Measurements from ENCODE around the gene RPN1.
"Not testable (repeated sequence)": the region's sequence is repeated elsewhere in the genome, so short reads cannot be mapped to it uniquely, and the experiment has no call there.

Gene RPN1

DNA sequence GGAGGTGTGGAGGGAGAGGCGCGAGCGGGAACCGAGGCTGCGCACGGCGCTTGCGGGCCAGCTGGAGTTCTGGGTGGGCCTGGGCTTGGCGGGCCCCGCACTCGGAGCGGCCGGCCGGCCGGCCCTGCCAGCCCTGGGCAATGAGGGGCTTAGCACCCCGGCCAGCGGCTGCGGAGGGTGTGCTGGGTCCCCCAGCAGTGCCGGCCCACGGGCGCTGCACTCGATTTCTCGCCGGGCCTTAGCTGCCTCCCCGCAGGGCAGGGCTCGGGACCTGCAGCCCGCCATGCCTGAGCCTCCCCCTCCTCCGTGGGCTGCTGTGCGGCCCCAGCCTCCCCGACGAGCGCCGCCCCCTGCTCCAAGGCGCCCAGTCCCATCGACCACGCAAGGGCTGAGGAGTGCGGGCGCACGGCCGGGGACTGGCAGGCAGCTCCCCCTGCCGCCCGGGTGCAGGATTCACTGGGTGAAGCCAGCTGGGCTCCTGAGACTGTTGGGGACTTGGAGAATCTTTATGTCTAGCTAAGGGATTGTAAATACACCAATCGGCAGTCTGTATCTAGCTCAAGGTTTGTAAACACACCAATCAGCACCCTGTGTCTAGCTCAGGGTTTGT lies 2.9 kb upstream of the RPN1 start:
- DNase-seq (ENCODE audit: low read depth in 3 of 3, low spot score in 1 of 3): not testable (repeated sequence)

DNA sequence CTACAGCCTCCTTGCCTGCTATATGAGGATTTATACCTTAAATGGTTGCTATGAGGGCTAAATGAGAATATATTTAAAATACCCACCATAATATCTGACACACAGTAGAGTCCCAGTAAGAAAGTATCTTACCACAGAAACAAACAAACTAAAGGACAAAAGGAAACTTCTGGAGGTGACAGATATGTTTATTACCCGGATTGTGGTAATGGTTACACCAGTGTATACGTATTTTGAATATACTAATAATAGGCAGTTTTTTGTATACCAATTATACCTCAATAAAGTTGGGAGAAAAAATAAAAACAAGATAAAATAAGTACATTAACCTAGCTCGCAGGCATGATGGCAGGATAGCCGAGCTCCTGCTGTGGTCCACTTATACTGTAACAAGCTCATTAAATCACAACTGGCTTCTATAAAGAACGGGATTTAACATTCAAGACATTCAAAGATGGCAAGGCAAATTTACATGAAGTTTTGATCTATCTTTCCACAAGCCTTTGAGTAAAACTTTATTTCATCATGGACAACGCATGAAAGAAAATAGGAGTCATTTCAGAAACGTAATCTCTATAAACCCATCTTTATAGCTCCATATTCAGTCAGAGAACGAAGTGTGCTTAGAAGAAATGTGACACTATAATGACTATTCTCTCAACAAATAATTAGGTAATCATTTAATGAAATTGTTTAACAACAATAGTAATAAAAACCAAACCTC lies 1.5 kb downstream of the RPN1 start:
- DNase-seq (ENCODE audit: low read depth in 3 of 3, low spot score in 1 of 3): no peak

DNA sequence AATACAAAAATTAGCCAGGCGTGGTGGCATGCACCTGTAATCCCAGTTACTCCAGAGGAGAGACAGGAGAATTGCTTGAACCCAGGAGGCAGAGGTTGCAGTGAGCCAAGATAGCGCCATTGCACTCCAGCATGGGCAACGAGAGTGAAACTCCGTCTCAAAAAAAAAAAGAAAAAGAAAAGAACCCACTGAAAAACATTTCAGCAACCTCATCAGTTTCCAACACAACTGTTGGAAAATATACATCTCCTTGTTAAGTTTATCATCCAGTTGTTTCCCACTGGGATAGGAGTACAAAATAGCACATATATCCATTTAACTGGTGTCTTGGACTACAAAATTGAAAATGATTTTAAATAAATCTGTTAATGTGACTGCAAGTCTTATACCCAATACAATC lies 2.2 kb downstream of the RPN1 start:
- no peak for DNase-seq (ENCODE audit: low read depth in 3 of 3, low spot score in 1 of 3)

DNA sequence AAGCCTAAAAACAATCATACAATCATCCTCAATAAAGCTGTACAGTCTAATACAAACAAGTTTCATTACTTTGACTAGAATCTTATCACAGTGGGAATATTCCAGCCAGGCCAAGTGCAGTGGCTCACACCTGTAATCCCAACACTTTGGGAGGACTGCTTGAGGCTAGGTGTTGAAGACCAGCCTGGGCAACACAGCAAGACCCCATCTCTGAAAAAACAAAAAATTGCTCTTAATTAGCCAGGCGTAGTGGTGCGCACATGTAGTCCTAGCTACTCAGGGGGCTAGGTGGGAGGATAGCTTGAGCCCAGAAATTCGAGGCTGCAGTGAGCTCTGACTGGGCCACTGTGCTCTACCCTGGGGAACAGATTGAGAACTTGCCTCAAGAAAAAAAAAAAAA lies 3.3 kb downstream of the RPN1 start:
- no peak for DNase-seq (ENCODE audit: low read depth in 3 of 3, low spot score in 1 of 3)

DNA sequence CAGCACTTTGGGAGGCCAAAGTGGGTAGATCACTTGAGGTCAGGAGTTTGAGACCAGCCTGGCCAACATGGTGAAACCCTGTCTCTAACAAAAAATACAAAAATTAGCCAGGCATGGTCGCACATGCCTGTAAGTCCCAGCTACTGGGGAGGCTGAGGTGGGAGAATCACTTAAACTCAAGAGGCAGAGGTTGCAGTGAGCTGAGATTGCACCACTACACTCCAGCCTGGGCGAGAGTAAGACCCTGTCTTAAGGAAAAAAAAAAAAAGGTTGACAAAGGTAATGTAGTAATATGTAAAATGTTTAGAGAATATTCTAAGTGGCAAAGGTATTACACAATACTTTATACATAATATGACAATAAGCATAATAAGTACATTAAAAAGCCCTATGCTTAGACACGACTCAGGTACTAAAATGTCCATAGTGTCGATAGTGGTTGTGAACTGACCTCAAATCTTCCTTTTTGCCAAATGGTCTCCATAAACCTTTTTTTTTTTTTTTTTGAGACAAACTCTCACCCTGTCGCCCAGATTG lies 16.5 kb downstream of the RPN1 start:
- no peak for DNase-seq (ENCODE audit: low read depth in 3 of 3, low spot score in 1 of 3)

DNA sequence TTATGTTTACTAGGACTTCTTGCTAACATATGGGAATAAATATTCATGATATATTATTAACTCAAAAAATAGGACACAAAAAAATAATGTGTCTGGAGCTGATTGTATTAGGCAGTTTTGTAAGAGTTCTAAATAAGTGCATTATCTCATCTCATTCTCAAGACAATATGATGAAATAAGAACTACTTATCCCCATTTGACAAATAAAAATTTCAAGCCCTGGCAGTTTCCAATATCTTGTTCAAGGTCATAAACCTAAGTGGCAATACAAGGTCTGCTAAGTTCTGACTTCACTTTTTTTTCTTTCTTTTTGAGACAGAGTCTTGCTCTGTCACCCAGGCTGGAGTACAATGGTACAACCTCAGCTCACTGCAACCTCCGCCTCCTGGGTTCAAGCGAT lies 18.3 kb downstream of the RPN1 start:
- DNase-seq (ENCODE audit: low read depth in 3 of 3, low spot score in 1 of 3): no peak

DNA sequence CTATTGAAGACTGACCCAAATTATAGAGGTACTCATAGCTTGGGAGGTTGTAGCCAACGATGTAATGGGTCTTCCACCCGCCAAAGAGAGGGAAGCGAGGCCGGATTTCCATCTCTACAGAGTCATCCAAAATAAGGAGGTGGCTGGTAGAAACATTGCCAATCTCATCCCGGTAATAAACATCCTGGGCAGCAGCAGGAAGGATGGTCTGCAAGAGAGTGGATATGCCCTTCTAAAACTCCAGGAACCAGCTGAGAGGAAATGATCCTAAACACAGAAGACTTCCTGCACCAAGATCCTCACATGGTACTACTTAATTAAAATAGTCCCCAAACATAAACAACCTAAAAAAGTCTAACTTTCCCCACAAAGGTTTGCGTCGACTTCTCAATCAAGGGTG lies 20.7 kb downstream of the RPN1 start:
- no peak for DNase-seq (ENCODE audit: low read depth in 3 of 3, low spot score in 1 of 3)

DNA sequence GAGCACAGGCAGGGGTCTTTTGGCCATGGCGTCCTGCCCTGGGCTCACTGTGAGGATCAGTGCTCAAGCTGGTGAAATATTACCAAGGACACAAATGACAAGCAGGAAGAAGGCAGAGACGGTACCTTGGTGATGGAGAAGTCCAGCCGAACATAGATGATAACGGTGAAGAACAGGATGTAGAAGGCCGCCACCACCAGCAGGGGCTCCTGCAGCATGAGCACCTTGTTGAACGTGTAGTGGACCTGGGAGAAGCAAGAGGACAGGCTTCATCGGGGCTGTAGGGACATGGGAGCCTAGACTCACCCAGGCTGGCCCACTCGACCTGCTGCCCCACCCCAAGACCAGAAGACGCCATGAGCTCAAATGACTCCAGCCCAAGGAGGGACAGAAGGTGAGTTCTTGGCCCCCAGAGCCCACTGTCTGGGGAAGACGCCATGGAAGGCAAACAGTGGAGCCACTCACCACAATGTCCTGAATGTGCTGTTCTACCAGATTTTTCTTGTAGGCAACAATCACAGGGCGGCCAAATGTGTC lies 25.1 kb downstream of the RPN1 start:
- no peak for DNase-seq (ENCODE audit: low read depth in 3 of 3, low spot score in 1 of 3)

DNA sequence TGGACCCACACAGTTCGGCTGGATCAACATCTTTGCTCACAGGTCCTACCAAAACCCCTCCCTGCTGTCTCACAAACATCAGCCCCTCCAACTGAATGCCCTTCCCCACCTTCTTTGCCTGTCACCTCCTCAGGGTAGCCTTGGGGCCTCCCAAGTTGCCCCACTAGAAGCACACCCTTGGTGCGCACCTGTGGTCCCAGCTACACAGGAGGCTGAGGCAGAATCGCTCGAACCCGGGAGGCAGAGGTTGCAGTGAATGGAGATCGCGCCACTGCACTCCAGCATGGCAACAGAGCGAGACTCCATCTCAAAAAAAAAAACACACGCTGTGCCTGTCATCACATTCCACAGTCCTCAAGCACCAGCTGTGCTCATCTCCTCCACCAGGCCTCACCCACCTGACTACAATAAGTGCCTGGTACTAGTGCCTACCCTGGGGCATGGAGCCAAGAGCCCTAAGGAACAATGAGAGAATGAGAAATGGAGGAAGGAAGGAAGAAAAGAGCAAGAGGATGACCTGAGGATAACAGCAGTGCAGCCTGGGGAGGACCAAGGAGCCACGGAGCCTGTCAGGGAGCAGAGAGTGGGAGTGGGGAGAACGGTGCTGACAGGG lies 26.0 kb downstream of the RPN1 start:
- DNase-seq (ENCODE audit: low read depth in 3 of 3, low spot score in 1 of 3): no peak

DNA sequence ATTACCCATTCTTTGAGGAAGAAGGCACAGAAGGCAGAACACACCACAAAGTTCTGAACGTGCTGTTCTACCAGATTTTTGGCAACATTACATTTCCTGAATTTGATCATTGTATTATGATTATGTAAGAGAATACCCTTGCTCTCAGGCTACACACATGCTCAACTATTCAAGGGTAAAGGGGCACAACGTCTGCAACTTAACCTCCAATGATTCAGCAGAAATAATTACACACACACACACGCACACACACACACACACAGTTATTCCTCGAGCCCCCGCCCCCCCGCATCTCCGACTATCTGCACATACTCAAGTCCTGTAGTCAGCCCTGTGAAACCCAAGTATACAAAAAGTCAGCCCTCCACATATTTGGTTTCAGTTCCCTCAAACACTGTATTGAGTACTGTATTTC lies 26.8 kb downstream of the RPN1 start:
- no peak for DNase-seq (ENCODE audit: low read depth in 3 of 3, low spot score in 1 of 3)

DNA sequence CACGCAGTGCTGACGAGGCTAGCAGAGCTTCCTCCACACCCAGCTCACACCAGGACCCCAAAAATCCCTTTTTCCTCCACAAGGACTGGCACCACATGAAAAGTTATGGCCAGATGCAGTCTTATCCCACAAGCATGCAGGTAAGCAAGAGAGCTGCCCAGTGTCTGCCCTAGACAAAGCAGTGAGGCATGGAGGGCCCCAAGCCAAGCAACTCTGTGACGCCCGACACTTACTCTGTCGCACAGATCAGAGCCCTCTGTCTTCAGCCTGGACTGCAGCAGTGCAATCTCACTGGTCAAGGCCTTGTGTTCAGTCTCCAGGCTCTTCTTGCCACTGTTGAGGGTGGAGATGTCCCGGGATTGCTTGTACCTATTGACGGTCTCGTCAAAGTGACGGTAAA lies 28.7 kb downstream of the RPN1 start:
- DNase-seq (ENCODE audit: low read depth in 3 of 3, low spot score in 1 of 3): no peak

DNA sequence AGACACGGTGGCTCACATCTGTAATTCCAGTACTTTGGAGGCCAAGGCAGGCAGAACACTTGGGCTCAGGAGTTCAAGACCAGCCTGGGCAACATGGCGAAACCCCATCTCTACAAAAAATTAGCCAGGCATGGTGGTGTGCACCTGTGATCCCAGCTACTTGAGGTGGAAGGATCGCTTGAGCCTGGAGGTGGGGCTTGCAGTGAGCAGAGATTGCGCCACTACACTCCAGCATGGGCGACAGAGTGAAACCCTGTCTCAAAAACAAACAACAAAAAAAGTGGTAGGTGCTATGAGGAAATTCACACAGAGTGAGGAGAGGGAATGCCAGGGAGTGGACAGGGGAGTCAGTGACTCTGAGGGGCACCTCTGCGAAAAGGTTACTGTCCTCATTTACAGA lies 29.4 kb downstream of the RPN1 start:
- no peak for DNase-seq (ENCODE audit: low read depth in 3 of 3, low spot score in 1 of 3)

DNA sequence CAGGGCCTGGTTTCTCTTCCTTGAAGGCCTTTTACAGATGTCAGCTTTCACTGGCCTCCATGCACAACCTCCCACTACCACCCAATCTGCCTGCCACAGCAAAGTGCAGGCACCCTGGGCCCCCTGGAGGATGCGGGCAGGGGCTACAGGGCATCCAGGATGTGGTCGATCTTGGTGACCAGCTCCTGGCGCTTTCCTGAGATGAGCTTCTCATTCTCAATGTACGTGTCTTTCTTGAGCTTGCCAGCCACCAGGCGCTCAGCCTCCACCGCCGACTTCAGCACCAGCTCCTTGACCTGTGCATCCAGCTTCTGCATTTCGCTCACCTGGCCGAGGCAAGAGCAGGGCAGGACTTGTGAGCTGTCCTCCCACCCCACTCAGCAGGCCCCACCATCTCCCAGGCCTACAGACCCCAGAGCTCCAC lies 30.3 kb downstream of the RPN1 start:
- no peak for DNase-seq (ENCODE audit: low read depth in 3 of 3, low spot score in 1 of 3)

DNA sequence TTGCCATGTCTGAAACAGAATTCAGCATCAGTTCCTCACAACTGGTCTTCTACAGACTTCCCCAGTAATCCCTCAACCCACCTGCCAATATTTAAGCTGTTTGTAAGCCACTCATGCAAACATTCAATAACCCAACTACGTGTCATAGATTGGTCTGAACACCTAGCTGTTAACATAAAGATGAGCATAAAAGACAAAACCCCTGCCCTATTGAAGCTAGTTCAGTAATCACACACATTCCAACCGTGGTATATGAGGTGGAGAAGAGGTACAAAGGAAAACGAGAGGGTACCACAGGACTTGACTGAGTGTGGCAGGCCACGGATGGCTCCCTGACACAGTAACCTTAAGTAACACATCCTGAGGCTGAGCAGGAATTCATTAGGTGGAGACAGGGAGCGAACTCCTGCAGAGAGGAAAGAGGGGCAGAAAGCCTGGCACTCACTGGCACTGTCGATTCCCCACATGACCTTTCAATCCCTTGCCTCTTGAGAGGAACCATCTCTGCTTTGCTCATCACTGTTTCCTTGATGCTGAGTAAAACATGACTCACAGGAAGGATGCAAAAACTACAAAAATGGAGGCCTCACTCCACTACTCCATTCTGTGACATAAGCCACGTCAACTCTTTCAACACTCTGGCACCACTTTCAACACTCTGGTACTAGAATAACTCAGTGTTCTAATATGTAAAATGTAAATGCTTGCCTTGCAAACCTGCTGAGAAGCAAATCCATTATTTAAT lies 31.3 kb downstream of the RPN1 start:
- no peak for DNase-seq (ENCODE audit: low read depth in 3 of 3, low spot score in 1 of 3)

DNA sequence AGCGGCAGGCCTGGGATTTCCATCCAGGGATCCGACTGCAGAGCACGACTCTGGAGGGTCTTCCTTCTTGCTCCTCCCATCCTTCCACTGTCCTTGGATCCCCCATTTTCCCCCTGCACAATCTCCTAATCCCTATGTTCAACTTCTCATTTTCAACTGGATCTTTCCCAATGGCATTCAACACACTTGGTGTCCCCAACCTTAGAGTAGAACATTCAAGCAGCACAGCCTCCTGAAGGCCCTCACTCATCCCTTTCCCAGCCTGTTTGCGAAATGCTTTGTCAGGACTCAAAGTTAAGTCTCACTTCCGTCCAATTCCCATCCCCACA lies 32.3 kb downstream of the RPN1 start:
- DNase-seq (ENCODE audit: low read depth in 3 of 3, low spot score in 1 of 3): no peak

DNA sequence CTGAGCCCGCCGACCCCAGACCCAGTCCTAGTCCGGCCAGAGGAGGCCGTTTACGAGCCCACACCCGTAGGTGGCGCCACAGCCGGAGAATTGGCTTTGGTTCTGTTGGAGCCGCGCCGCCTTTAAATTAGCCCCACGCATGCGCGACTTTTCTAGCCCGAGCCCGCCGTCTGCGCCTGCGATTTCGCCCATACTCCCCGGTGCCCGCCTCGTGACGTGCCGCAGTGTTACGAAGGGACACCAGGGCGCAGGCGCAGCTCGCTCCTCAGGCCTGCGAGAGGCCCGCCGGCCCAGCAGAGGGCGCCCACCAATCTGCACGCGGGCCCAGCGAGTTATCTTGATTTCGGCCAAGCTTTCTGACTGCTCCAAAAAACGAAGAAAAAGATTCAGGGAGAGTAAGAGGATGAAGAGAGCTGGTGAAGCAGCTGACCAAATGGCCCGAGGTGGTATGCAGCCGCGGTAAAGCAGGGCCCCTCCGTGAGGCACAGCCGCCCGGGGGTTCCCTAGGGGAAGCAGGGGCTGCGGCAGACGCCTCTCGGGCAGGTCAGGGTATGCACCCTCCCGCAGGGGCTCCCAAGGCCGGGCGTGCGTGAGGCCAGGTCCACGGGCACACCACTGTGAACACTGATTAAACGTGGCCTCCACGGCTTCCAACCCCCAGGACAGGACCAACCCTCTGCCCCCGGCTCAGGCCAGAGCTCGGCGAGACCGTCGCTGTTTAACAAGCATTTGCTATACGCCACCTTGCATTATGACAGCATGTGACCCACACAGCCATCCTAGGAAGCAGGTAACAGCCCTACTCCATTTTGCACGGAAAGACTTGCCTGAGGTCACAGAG lies 32.8 kb downstream of the RPN1 start:
- DNase-seq (ENCODE audit: low read depth in 3 of 3, low spot score in 1 of 3): peak; percentile 92 to 97 (median 97)

DNA sequence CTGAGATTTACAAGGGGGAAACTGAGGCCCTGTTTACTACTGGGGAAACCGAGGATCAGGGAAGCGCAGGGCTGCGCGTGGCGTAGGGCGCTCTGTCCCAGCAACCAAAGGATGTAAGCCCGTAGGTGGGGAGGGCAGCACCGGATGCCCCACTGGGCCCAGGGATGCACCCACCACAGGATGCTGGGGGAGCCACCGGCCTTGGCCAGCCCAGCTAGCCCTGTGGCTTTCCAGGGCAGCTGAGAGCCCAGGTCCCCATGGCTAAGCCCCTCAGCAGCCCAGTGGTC lies 33.4 kb downstream of the RPN1 start:
- no peak for DNase-seq (ENCODE audit: low read depth in 3 of 3, low spot score in 1 of 3)

DNA sequence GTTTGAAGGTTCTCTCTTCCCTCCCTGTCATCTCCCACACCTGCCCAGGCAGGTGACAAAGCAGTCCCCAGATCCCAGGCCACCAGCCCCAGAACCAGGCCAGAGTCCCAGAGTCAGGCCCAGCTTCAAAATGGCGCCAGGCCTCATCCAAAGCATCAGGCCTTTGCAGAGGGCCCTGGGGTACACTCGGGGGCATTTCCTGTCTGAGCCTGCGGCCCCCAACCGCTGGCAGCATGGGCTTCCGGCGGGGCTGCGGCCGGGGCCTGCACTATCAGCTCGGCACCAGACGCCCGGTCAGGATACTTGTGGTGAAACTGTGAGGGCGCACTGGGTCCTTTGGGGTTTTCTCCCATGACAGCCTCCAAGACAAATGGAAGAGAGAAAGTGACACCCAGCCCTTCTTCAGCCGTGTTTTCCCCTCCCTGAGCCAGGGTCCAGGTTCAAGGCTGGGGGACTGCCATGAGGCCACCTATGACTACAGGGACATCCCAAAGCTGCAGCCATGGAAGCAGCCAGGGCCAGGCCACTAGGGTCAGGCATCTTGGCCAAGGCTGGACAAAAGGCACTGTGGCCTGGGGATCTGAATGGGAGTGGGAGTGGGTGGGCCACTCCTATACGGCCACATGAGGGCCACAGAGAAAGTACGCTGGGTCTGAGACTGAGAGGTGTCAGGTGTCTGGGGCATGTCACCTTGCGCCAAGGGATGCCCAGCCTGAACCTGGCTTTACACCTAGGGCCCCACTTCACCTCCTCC lies 33.9 kb downstream of the RPN1 start:
- DNase-seq (ENCODE audit: low read depth in 3 of 3, low spot score in 1 of 3): no peak

DNA sequence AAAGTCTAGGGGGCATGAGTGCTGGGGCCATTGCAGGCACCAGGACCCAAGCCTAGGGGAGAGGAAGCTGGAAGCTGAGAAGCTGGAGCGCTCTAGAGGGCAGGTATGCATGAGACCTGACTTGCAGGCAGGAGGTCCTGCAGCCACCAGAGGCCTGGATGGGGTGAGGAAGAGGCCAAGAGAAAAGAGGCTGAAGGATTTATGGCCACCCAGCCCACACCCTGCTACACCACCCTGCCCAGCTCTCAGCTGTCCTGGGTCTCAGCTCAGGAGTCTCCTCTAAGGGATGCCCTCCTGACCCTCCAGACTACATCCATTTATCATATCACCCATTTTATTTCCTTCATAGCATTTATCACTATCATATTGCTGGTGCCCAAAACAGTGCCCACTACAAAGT lies 36.5 kb downstream of the RPN1 start:
- no peak for DNase-seq (ENCODE audit: low read depth in 3 of 3, low spot score in 1 of 3)
